Head of caudate nucleus (tissue), 42 donors: ENCODE measurements around the gene KANSL1.
"Not testable (repeated sequence)": the region's sequence is repeated elsewhere in the genome, so short reads cannot be mapped to it uniquely, and the experiment has no call there.

ENCODE experiments used
- DNase-seq, 42 donors: peaks; one replicate each; pipeline versions ENCODE4 v3.0.0 to v3.0.0-alpha.2; 2020 to 2021; ENCODE audit warnings: mixed read lengths in 7 of 42
- intact Hi-C: fragments of 100-400 bp; cut with DNase I; formaldehyde crosslinking; loops from one replicate; pipeline ENCODE4 v1.15.0; 2022

The KANSL1 gene

DNA sequence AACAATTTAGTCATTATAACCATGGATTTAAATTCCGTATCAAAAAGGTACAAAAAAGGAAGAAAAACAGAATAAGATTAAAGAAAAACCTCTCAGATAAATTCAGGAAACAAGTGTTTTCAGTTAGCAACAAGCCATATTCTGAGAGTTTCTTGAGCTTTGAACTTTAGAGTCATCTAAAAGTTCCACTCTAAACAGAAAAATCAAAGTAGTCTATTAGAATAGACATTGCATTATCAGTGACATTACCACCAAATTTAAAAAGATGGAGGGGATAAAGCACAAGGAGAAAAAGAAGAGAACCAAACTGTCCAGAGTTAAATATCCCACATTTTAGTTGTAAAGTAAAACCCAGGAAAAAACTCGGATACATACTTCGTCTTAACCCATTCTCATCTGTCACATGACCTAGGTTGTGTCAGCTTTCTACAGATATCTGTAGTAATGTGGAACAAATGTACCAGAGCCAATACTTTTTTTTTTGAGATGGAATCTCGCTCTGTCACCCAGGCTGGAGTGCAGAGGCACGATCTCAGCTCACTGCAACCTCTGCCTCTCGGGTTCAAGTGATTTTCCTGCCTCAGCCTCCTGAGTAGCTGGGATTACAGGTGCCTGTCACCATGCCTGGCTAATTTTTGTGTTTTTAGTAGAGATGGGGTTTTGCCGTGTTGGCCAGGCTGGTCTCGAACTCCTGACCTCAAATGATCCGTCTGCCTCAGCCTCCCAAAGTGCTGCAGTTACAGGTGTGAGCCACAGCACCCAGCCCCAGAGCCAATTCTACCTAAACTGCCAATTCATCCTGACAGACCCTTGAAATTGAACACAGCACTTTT lies 91.2 kb downstream of the KANSL1 start:
- intact Hi-C loops, DNase-seq: not testable (repeated sequence)

DNA sequence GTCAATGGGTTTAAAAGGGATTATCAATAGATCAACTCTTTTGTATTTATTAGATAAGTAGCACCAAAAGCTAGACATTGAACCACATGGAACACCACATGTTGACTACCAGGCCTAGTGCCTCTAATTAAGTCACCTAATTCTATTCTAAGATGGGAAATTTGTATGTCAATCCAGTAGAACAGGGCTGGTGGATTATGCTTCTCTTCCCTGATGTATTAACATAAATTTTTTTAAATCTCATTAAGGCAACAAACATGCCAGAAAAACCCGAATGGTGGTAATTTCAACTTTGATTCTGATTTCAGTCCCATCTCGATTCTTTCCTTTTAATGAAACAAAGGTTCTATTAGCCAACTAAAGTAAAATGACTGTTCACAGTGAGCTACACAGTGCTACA lies 92.6 kb downstream of the KANSL1 start:
- DNase-seq, result no peak
- intact Hi-C loops, result no loop called here

DNA sequence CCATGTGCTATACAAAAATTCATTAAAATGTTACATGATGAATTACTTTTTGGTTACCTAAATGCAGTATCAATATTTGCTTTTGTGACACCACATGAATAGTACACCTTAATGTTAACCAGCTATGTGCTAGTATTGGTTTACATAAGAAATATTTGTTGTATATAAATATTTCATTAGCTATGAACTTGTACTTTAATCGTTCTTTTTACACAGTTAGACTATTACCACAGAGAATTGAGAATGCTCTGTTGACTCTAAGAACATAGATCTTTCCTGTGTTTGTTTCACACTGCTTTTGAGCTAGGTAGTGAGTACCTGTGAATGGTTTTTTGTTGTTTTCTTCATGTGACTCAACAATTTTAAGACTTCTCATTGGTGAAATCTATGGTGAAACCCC lies 93.4 kb downstream of the KANSL1 start:
- intact Hi-C loops, result no loop called here
- no peak for DNase-seq

DNA sequence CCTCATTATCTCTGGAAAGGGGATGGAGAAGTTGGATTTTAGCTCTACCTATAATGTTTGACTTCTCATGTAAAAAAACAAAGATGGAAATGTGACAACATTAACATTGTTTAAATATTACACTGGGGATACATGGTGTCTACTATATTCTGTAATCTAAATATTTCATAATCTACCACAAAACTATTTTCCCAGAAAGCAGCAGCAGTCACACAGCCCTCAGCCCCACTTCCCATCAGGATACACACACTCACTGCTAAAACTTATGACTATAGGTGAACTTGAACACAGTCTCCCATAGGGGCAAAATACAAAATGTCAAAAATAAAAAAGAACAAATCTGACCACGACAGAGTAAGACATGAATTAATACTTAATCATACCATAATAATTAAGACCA lies 95.7 kb downstream of the KANSL1 start:
- no peak for DNase-seq
- intact Hi-C loops, result no loop called here

DNA sequence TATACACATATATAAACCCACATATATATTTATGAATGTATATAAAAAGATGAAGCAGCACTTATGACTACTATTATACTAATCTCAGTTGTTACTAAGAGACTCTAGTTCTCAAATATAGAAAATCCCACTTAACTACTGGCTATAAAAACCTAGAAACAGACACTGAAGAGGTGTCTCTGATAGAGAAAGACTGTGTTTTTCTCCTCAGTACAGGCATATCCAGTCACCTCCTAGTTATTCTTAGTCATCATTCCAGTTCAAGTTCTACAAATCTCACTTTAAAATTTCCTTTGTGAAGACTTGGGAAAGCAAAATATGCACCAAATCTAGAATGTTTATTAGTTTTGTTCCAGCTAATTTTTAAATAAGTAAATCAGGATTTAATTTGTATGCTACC lies 100.2 kb downstream of the KANSL1 start:
- no peak for DNase-seq
- intact Hi-C loops, result no loop called here

DNA sequence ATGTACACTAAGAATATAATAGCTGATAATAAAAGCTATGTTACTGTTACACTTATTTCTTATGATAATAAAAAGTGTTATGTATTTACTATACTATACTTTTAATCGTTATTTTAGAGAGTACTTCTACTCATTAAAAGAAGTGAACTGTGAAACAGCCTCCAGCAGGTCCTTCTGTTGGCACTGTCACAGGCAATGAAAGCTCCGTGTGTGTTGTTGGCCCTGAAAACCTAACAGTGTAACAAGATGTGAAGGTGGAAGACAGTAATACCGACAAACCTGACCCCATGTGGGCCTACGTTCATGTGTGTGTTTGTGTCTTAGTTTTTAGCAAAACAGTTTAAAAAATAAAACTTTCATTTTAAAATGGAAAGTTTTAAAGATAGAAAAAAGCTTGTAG lies 102.4 kb downstream of the KANSL1 start:
- DNase-seq, result no peak
- intact Hi-C loops, result no loop called here

DNA sequence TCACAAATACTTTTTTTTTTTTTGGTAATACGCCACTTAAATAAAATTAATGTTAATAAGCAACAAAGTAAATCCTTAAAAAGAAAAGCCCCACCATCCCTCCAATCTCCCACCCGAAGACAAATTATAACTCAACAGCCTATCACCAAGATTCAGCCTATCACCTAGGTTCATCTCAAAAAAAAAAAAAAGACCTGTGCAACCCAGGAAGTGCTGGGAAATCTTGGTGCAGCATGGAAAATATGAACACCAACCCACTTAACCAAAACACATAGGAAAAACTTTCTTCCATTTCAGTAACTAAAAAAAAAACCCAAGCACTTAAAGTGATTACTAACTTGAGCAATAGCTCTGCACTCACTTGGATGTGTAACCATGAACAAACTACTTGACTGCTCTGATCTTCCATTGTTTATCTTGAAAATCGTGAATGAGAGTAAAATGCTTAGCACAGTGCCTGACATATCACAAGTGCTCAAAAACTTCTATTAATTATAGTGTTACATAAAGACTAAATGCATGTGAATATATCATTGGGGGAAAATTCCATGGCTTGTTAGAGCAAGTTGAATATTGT lies 103.8 kb downstream of the KANSL1 start:
- intact Hi-C loops, result no loop called here
- no peak for DNase-seq

DNA sequence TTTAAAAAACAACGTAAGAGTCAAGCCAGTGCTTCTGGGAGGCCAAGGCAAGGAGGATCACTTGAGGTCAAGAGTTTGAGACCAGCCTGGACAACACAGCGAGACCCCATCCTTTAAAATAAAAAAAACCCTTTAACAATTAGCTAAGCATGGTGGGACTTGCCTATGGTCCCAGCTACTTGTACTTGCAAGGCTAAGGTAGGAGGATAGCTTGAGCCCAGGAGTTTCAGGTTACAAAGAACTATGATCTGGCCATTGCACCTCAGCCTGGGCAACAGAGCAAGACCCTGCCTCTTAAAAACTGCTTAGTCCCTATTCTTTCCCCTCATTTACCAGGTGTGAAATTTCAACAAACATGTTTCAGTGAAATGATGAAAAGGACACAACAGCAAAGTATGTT lies 104.6 kb downstream of the KANSL1 start:
- DNase-seq, result no peak
- intact Hi-C loops, result no loop called here

DNA sequence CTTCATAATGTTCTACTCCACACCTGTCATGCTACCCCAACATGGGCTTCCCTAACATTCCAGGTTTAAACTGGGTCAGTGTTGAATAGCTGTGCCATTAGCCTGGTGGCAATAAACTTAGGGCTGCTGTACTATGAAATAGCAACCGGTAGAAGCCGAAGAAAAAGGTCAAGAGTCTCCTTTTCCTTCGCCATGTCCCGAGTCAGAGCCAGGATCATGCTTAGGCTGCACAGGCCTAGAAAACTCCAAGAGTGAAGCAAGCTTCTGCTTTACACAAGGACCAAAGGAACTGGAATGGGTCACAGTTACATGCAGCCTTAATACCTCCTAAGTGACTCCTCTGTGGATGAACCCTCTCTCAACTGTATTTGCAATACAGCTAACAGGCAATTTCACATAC lies 105.4 kb downstream of the KANSL1 start:
- intact Hi-C loops, DNase-seq: not testable (repeated sequence)

DNA sequence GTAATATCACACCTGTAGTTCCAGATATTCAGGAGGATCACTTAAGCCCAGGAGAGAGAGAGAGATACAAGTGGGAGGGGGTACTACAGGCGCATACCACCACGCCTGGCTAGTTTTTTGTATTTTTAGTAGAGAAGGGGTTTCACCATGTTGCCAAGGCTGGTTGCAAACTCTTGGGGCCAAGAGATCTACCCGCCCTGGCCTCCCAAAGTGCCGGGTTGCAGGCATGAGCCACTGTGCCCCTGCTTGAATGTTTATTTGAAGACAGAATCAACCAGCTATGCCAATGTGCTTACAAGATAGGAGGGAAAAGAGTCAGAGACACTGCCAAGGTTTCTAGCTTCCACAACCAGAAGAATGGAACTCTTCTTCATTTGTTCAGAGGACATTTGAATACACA lies 106.4 kb downstream of the KANSL1 start:
- DNase-seq, result no peak
- intact Hi-C loops, result no loop called here

DNA sequence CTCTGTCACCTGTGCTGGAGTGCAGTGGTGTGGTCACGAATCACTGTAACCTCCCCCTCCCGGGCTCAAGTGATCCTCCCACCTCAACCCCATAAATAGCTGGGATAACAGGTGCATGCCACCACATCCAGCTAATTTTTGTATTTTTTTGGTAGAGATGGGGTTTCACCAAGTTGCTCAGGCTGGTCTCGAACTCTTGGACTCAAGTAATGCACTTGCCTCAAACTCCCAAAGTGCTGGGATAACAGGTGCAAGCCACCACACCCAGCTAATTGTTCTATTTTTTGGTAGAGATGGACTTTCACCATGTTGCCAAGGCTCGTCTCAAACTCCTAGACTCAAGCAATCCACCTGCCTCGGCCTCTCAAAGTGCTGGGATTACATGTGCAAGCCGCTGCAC lies 107.7 kb downstream of the KANSL1 start:
- intact Hi-C loops, result no loop called here
- DNase-seq, result no peak

DNA sequence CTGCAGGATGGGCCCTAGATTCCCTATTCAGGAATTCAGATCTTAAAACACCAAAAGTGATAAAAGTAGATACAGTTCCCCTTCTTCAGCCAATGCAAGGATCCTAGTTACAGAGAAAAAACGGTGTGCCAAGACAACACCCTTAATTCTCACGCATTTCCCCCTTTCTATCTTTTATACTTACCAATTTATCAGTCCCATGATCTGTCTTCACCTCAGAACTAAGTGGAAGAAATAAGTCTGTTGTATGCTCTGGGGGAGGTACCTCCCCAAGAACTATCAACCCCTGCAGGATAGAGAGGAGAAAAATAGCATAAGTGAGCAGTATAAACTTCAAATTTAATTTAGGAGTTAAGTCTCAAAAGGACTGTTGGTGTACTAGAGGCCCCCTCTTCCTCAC lies 111.0 kb downstream of the KANSL1 start:
- no peak for DNase-seq
- intact Hi-C loops, result no loop called here

DNA sequence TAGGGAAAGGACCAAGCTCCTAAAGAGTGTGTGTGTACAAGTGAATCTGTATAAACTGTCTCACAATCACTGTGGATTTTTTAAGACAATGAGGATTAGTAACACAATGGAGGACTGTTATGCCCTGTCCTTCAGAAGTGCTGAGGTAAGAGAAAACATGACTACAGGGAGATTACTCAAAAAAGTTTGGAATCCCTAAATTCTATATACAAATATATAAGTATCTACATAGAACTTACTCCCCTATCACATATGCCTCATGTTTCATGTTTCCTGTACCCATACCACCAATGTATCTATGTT lies 112.3 kb downstream of the KANSL1 start:
- DNase-seq, result no peak
- intact Hi-C loops, result no loop called here

DNA sequence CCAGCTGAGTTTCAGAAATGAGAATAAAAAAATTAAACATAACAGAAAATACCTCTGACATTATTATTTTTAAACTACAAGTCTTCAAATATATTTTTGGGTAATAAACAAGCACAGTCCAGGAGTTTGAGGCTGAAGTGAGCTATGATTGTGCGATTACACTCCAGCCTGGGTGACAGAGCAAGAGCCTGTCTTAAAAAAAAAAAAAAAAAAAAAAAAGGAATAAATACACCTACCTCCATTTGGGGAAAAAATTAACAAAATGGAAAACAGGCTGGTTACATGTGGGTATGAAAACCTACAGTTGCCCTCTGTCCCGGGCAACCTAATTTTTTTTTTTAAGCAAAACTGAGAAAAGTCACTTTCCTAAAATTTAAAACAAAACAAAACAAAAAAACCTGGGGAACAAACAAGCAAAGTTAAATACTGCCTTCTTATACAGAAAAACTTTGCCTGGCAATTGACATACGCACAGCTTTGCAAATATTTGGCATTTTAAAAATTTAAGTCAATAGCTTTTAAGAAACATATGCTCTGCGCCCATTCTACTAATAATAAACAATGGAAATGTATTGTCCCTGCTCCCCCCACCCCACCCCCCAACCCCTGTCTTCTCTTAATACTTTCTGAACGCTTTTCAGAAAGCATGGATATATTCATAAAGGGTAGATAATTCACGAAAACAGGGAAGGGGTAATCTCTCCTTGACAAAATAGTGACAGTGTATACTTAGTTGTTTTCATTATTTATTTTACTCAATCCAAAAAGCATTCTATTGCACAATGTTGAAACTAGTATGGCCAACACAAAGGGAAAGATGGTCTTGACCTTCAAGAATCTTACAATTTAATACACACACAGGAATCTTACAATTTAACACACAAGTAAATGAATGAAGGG lies 112.9 kb downstream of the KANSL1 start:
- no peak for DNase-seq
- intact Hi-C loops, result no loop called here

DNA sequence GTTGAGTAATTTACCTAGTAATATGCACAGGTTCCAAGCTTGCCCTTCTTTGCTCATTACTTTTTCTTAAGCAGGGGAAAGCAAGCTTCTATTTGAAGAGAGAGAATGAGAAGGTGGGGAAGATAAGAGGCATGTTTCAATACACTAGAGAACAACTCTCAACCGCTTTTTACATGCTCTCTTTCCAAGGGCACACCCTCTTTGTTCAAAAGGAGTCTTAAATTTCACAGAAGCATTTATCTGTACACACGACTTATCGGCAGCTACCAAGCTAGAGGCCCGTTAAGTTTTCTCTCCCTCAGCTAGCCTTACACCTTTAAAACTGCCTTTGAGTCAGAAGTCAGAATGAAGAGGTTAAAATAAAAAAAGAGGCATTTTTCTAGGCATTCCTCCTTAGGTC lies 114.6 kb downstream of the KANSL1 start:
- DNase-seq, result no peak
- intact Hi-C loops, result no loop called here

DNA sequence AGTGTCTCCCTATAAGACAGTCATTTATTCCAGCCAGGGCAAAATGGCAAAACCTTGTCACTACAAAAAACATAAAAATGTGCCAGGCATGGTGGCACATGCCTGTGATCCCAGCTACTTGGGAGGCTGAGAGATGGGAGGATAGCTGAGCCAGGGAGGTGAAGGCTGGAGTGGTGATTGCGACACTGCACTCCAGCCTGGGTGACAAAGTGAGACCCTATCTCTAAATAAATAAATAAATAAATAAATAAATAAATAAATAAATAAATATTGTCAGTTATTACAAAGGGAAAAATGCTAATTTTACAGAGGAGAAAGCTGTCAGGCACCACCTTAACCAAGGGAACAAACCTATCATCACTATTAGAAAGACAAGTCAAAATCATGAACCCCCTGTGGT lies 118.7 kb downstream of the KANSL1 start:
- intact Hi-C loops, result no loop called here
- DNase-seq, result no peak

DNA sequence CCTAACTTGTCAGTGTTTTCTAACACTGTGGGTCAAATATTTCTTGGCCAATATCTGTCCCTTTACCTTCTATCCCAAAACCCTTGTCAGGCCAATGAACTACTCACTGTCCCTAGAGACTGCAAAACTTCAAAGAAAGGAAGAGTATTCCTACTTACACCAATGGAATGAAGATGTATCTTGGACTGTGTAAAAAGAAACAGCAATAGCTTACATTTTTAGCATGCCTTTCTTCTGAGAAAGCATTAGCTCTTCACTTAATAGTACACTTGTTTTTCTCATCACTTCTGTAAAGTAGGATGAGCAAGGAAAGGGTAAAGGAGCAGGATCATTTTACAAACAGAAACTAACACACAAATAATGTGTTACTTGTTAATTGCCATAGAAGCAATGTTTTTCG lies 120.2 kb downstream of the KANSL1 start:
- intact Hi-C loops, result no loop called here

DNA sequence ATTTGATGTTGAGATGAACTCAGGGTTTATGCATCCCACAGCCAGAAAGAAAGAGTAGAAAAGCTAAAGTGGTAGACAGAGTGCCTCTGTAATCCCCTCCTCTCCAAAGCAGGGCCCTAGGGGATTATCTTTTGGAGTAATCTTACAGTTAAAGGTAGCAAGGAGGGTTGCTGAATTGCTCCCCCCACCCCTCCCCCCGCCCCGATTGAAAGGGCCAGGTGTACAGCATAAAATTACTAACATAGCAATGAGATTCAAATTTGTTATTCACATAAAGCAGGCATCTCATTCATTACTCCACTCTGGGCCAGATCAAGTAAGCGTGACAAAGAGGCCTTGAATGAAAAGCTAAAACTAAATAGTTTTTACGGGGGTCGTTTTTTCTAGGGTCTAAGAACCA lies 121.4 kb downstream of the KANSL1 start:
- intact Hi-C loops, result no loop called here
- no peak for DNase-seq

More for the DNA sequence above, 120.2 kb downstream of the KANSL1 start:
- DNase-seq, result no peak

DNA sequence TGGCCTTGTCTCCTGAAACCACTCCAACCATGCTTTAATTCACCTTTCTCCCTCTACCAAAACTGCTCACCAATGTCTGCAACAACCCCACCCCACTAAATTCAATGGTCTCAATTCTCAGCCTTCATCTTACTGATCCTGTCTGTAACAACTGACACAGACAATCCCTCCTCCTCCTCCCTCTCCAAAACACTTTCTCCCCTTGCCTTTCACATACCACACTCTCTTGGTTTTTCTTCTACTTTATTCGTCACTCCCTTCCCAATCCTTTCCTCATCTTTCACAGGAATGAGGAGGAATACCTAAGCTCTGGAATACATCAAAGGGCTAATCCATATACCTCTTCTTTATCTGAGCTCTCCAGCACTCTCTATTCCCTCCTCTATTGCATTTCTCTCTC lies 128.8 kb downstream of the KANSL1 start:
- DNase-seq, result no peak
- intact Hi-C loops, result no loop called here

DNA sequence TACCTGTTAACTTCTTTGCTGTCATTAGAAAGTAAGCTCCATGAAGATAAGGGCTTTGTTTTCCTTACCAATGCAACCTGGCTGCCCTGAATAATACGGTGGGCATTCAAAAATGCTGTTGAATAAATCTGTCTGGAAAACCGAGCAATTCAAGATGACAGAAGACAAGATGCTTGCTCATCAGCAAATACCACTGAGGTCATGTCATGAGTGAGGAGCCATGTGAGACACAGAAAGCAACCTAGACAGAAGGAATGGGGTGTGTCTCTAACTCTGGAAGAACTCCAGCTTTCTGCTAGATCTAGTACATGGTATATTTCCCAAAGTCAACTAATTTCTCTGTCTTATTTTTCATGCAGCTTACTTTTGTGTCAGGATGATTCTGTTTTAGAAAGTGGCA lies 130.0 kb downstream of the KANSL1 start:
- DNase-seq, result peak in 7 of 42 donors; percentile 18 to 31 (median 27)
- intact Hi-C loops, result no loop called here
